GM12891 (cell line): ENCODE measurements around the gene IL1B.

Experiments used
- DNase-seq: peaks from one replicate; pipeline ENCODE4 v3.0.0; 2011; ENCODE audit warnings: low spot score; ENCODE audit not compliant: insufficient read length
- FAIRE-seq: peaks from 2 replicates; lab custom pipeline; 2011; peaks lifted over from hg19 to GRCh38; lab: Jason Lieb, UNC
- PAX5 ChIP-seq: IDR thresholded peaks from 2 replicates; pipeline ENCODE4 v1.6.1; 2011; ENCODE audit warnings: low read length, moderate library complexity, mild to moderate bottlenecking; ENCODE audit not compliant: insufficient read depth, severe bottlenecking
- POLR2A ChIP-seq: IDR thresholded peaks from 2 replicates; pipeline ENCODE4 v1.6.1; 2011; ENCODE audit warnings: low read depth, low read length, control low read depth
- POLR2AphosphoS5 ChIP-seq: IDR thresholded peaks from 2 replicates; pipeline ENCODE4 v1.6.1; 2011; ENCODE audit warnings: low read depth, low read length, control low read depth
- POU2F2 ChIP-seq: IDR thresholded peaks from 2 replicates; pipeline ENCODE4 v1.6.1; 2011; ENCODE audit warnings: low read depth, mild to moderate bottlenecking, control low read depth, low read length, moderate library complexity
- SPI1 ChIP-seq: IDR thresholded peaks from 2 replicates; pipeline ENCODE4 v1.6.1; 2011; ENCODE audit warnings: low read depth, low read length, control low read depth
- TAF1 ChIP-seq: IDR thresholded peaks from 2 replicates; pipeline ENCODE4 v1.6.1; 2011; ENCODE audit warnings: low read depth, low read length, control low read depth

Gene IL1B

GRCh38 chr2:112793449-112793978 lies 43.1 kb downstream of the IL1B start:
- FAIRE-seq: no peak
- TF ChIP-seq POLR2A (no peak), POLR2AphosphoS5 (no peak), POU2F2 (no peak), TAF1 (no peak), SPI1 (0 out of 2 replicates have a peak, but pooled peaks have one; percentile 26), PAX5 (no peak)
- DNase-seq: no peak

GRCh38 chr2:112792419-112792818 lies 44.2 kb downstream of the IL1B start:
- FAIRE-seq (no peak), DNase-seq (no peak)
- no peak for TF ChIP-seq PAX5
- TF ChIP-seq POU2F2: no peak
- no peak for TF ChIP-seq SPI1
- TF ChIP-seq POLR2A: no peak
- no peak for TF ChIP-seq TAF1
- TF ChIP-seq POLR2AphosphoS5: no peak

- FAIRE-seq: no peak
- DNase-seq: no peak
- TF ChIP-seq POLR2A (no peak), SPI1 (no peak), PAX5 (no peak), TAF1 (no peak), POLR2AphosphoS5 (no peak), POU2F2 (no peak)
These were observed 44.8 kb downstream of the IL1B start for GRCh38 chr2:112791693-112792230.

- FAIRE-seq (no peak), DNase-seq (no peak)
- TF ChIP-seq PAX5: no peak
- no peak for TF ChIP-seq TAF1
- TF ChIP-seq POU2F2: no peak
- TF ChIP-seq POLR2AphosphoS5: no peak
- no peak for TF ChIP-seq SPI1
- no peak for TF ChIP-seq POLR2A
These were observed 45.6 kb downstream of the IL1B start for GRCh38 chr2:112791019-112791418.

- TF ChIP-seq SPI1: no peak
- no peak for TF ChIP-seq PAX5
- no peak for TF ChIP-seq POLR2AphosphoS5
- TF ChIP-seq POU2F2: no peak
- TF ChIP-seq TAF1: no peak
- no peak for TF ChIP-seq POLR2A
- FAIRE-seq: no peak
These were observed 46.3 kb downstream of the IL1B start for GRCh38 chr2:112790305-112790704.

GRCh38 chr2:112789186-112789585 lies 47.4 kb downstream of the IL1B start:
- FAIRE-seq: no peak

More at GRCh38 chr2:112790305-112790704, 46.3 kb downstream of the IL1B start:
- no peak for DNase-seq

GRCh38 chr2:112788653-112789052 lies 47.9 kb downstream of the IL1B start:
- DNase-seq (no peak), FAIRE-seq (no peak)
- TF ChIP-seq PAX5 (no peak), POLR2AphosphoS5 (no peak), SPI1 (no peak)

More at GRCh38 chr2:112789186-112789585, 47.4 kb downstream of the IL1B start:
- no peak for DNase-seq
- TF ChIP-seq POLR2A (no peak), PAX5 (no peak), SPI1 (no peak), POLR2AphosphoS5 (no peak), TAF1 (no peak), POU2F2 (no peak)

- TF ChIP-seq POLR2AphosphoS5 (no peak), TAF1 (no peak), POLR2A (no peak), PAX5 (no peak), SPI1 (no peak), POU2F2 (no peak)
- no peak for DNase-seq
- no peak for FAIRE-seq
These were observed 48.7 kb downstream of the IL1B start for GRCh38 chr2:112787729-112788393.

GRCh38 chr2:112787294-112787693 lies 49.3 kb downstream of the IL1B start:
- TF ChIP-seq POU2F2 (no peak), PAX5 (no peak), TAF1 (no peak), POLR2AphosphoS5 (no peak), POLR2A (no peak), SPI1 (no peak)
- DNase-seq: no peak

More at GRCh38 chr2:112787294-112787693, 49.3 kb downstream of the IL1B start:
- no peak for FAIRE-seq
